ENCODE results near the gene RAF1. TPM values are rescaled to one million over a fixed set of nuclear protein-coding genes. Genes with fewer than 3 reads are reported as not detected.
A peak's percentile ranks its signal among the peaks of the same experiment; 100 is the strongest.

The RAF1 gene
- total and polyA plus RNA-seq, 2 of the 13 experiments (the other 11 are each of a cell fraction or from before 2014, with no cell fraction given) = 72.2 to 91.4 TPM

DNA sequence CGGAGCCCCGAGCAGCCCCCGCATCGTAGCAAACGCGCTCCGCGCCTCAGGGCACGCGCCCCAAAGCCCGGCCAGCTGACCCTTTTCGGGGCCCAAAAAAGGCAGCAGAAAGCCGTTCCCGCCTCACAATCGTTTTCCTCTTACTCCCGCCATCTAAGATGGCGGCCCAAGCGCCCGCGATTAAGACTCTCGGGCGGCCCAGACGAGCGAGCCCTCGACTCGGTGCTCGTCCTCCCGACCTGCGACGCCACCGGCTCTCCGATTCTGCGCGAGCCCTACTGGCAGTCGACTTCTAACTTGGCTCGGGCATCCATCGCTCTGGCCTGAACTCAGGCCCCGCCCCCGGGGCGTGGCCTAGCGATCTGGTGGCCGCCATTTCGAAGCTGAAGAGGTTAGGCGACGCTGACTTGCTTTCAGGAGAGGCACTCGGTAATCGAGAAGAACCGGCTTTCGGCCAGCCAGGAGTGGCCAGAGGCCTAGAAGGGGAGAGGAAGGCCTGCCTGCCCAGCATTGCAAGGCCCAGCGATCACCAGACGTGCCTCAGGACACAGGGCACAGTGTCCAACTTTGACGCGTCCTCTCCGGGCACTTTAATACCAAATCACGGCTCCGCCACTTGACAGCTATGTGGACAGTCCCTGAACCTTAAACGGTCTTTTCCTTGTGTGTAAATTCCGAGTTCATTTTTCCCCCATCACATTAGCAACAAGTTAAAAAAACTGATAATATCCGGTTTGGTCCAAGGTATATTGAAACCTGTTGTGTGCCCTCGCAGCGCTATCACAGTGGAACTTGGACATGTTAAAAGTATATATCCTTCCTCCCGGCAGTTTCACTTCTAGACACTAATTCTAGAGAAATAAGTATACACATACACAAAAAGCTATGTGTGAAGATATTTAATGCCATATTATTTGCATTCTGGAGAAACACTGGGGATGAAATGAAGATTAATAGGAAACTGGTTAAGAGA, at the start of gene RAF1 (continued):
- TF ChIP-seq IKZF4 (CRISPR knock-in tag; IDR thresholded peaks at IDR 0.05; ENCODE audit: borderline replicate concordance, low read depth, not compliant biosample characterization) = peak; percentile 91
- peak; percentile 96 for TF ChIP-seq ZNF605 (CRISPR knock-in tag; IDR thresholded peaks at IDR 0.05)
- no peak for TF ChIP-seq NBN (conservative IDR thresholded peaks at IDR 0.05)
- peak; percentile 91 for TF ChIP-seq ERF (CRISPR knock-in tag; IDR thresholded peaks at IDR 0.05)
- no peak for TF ChIP-seq SMAD9 (CRISPR knock-in tag; IDR thresholded peaks at IDR 0.05)
- no peak for TF ChIP-seq ZFP36 (IDR thresholded peaks at IDR 0.05; ENCODE audit: borderline replicate concordance, low read depth, low read length, partially characterized antibody)
- TF ChIP-seq ZNF891 (CRISPR knock-in tag; IDR thresholded peaks at IDR 0.05) = no peak; the same call in 1 of the 2 replicates
- no peak; the same call in 1 of the 2 replicates for TF ChIP-seq ATF1 (CRISPR knock-in tag; IDR thresholded peaks at IDR 0.05)
- 0 out of 2 replicates have a peak, but pooled peaks have one; percentile 70 for TF ChIP-seq ZBTB42 (CRISPR knock-in tag; IDR thresholded peaks at IDR 0.05)
- TF ChIP-seq CBX1 (IDR thresholded peaks at IDR 0.05; ENCODE audit: low read depth) = peak; percentile 78
- TF ChIP-seq, protein P1, sequence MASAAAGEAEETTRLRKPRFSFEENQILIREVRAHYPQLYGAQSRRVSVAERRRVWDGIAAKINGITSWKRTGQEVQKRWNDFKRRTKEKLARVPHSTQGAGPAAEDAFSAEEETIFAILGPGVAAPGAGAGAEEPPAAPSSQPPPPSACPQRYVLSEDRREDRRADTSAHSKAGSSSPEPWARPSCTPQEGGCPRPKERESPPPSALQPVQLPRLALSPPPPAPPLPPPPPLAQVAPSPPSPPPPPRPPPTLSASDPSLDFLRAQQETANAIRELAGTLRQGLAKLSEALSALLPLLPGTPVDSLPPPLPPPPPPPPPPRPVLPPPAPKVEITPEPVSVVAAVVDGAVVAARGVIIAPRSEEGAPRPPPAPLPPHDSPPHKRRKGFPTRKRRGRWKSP (CRISPR knock-in tag; IDR thresholded peaks at IDR 0.05) = peak; percentile 63
- TF ChIP-seq ZNF761 (CRISPR knock-in tag; conservative IDR thresholded peaks at IDR 0.05) = 0 out of 2 replicates have a peak, but pooled peaks have one; percentile 45
- peak; percentile 91 for TF ChIP-seq THAP11 (CRISPR knock-in tag; IDR thresholded peaks at IDR 0.05)
- peak; percentile 53 for TF ChIP-seq KLF9 (CRISPR knock-in tag; IDR thresholded peaks at IDR 0.05; ENCODE audit: low read depth)
- TF ChIP-seq SRF (IDR thresholded peaks at IDR 0.05; ENCODE audit: low read depth, low read length) = peak; percentile 94
- TF ChIP-seq NFYC (CRISPR knock-in tag; IDR thresholded peaks at IDR 0.05) = peak; percentile 57; the same call in 1 of the 2 replicates
- TF ChIP-seq, protein P2, sequence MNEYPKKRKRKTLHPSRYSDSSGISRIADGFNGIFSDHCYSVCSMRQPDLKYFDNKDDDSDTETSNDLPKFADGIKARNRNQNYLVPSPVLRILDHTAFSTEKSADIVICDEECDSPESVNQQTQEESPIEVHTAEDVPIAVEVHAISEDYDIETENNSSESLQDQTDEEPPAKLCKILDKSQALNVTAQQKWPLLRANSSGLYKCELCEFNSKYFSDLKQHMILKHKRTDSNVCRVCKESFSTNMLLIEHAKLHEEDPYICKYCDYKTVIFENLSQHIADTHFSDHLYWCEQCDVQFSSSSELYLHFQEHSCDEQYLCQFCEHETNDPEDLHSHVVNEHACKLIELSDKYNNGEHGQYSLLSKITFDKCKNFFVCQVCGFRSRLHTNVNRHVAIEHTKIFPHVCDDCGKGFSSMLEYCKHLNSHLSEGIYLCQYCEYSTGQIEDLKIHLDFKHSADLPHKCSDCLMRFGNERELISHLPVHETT (CRISPR knock-in tag; conservative IDR thresholded peaks at IDR 0.05) = peak; percentile 86; the same call in 1 of the 2 replicates
- peak; percentile 86; the same call in 1 of the 2 replicates for TF ChIP-seq KLF11 (CRISPR knock-in tag; IDR thresholded peaks at IDR 0.05)
- TF ChIP-seq, protein P3, sequence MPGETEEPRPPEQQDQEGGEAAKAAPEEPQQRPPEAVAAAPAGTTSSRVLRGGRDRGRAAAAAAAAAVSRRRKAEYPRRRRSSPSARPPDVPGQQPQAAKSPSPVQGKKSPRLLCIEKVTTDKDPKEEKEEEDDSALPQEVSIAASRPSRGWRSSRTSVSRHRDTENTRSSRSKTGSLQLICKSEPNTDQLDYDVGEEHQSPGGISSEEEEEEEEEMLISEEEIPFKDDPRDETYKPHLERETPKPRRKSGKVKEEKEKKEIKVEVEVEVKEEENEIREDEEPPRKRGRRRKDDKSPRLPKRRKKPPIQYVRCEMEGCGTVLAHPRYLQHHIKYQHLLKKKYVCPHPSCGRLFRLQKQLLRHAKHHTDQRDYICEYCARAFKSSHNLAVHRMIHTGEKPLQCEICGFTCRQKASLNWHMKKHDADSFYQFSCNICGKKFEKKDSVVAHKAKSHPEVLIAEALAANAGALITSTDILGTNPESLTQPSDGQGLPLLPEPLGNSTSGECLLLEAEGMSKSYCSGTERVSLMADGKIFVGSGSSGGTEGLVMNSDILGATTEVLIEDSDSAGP (CRISPR knock-in tag; IDR thresholded peaks at IDR 0.05; ENCODE audit: borderline replicate concordance) = peak; percentile 91
- no peak for TF ChIP-seq EHMT2 (IDR thresholded peaks at IDR 0.05; ENCODE audit: borderline replicate concordance, low read depth, low read length)
- TF ChIP-seq, protein P4, sequence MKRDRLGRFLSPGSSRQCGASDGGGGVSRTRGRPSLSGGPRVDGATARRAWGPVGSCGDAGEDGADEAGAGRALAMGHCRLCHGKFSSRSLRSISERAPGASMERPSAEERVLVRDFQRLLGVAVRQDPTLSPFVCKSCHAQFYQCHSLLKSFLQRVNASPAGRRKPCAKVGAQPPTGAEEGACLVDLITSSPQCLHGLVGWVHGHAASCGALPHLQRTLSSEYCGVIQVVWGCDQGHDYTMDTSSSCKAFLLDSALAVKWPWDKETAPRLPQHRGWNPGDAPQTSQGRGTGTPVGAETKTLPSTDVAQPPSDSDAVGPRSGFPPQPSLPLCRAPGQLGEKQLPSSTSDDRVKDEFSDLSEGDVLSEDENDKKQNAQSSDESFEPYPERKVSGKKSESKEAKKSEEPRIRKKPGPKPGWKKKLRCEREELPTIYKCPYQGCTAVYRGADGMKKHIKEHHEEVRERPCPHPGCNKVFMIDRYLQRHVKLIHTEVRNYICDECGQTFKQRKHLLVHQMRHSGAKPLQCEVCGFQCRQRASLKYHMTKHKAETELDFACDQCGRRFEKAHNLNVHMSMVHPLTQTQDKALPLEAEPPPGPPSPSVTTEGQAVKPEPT (CRISPR knock-in tag; IDR thresholded peaks at IDR 0.05; ENCODE audit: low read depth) = peak; percentile 88; the same call in 1 of the 2 replicates
- no peak for TF ChIP-seq RAD51 (IDR thresholded peaks at IDR 0.05; ENCODE audit: borderline replicate concordance)
- peak; percentile 24; the same call in 1 of the 2 replicates for TF ChIP-seq ZNF205 (CRISPR knock-in tag; IDR thresholded peaks at IDR 0.05)
- TF ChIP-seq, protein P5, sequence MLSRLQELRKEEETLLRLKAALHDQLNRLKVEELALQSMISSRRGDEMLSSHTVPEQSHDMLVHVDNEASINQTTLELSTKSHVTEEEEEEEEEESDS (CRISPR knock-in tag; IDR thresholded peaks at IDR 0.05; ENCODE audit: borderline replicate concordance) = no peak
